B cell (primary cell): ENCODE results near the gene IL1F10. TPM values are rescaled to one million over a fixed set of nuclear protein-coding genes. Genes with fewer than 3 reads are reported as not detected.

ENCODE experiments used
- ATAC-seq: fragments of 200-7000 bp; cut with Tn5 transposase; one replicate; pipeline ENCODE4 v1.10.0; 2021; ENCODE audit warnings: low read depth, mild to moderate bottlenecking, moderate number of reproducible peaks, moderate library complexity
- CTCF ChIA-PET: fragments of 350-600 bp; sonication (Branson Sonifier 250); formaldehyde crosslinking; loops from one replicate; lab custom pipeline; 2021; ENCODE audit warnings: antibody characterized with exemption, inconsistent platforms; lab: Charles Lee
- POLR2A ChIA-PET: fragments of 350-600 bp; sonication (Branson Sonifier 250); formaldehyde crosslinking; loops from one replicate; lab custom pipeline; 2021; ENCODE audit warnings: antibody characterized with exemption; lab: Charles Lee
- DNase-seq: peaks from one replicate; pipeline ENCODE4 v3.0.0; 2013
- H2AFZ ChIP-seq: 2 replicates; pipeline ENCODE4 v1.6.1; 2012; ENCODE audit warnings: mild to moderate bottlenecking, low read depth, low read length; ENCODE audit not compliant: insufficient read depth, poor library complexity, severe bottlenecking
- H3K27ac ChIP-seq, 2 donors: 1 replicate in 1 of 2; 2 replicates in 1 of 2; pipeline ENCODE4 v1.5.1; 2012 to 2013; ENCODE audit warnings: low read length in 2 of 2, mild to moderate bottlenecking in 2 of 2, moderate library complexity in 1 of 2
- H3K27me3 ChIP-seq, 4 experiments: fragments of 200-600 bp in 1 of 4; sonication (generic) in 1 of 4; replicated peaks in 1 of 4; 1 replicate in 2 of 4; 2 replicates in 2 of 4; pipeline versions ENCODE4 v1.6.1 to v1.7.0; 2013 to 2016; ENCODE audit warnings: low read length in 3 of 4, mild to moderate bottlenecking in 2 of 4, mixed read lengths in 1 of 4, moderate library complexity in 1 of 4; ENCODE audit not compliant: insufficient read depth in 4 of 4, control insufficient read depth in 3 of 4; ENCODE audit errors: control extremely low read depth in 1 of 4
- H3K36me3 ChIP-seq, 2 experiments: replicated peaks in 1 of 2; 1 replicate in 1 of 2; 2 replicates in 1 of 2; pipeline versions ENCODE4 v1.6.1 to v1.7.1; 2013; ENCODE audit warnings: low read length in 1 of 2; ENCODE audit not compliant: insufficient read depth in 2 of 2, control insufficient read depth in 1 of 2; ENCODE audit errors: control extremely low read depth in 1 of 2, extremely low read depth in 1 of 2
- H3K4me1 ChIP-seq, 2 donors: fragments of 200-600 bp in 1 of 2; sonication (generic) in 1 of 2; 1 replicate in 1 of 2; 2 replicates in 1 of 2; pipeline versions ENCODE4 v1.5.1 to v1.6.1; 2013 to 2017; ENCODE audit warnings: low read length in 2 of 2; ENCODE audit not compliant: control insufficient read depth in 2 of 2, insufficient read depth in 2 of 2
- H3K4me2 ChIP-seq: replicated peaks from 2 replicates; pipeline ENCODE3; 2012; ENCODE audit warnings: mild to moderate bottlenecking, low read depth, low read length; ENCODE audit not compliant: poor library complexity, severe bottlenecking
- H3K4me3 ChIP-seq, 5 experiments: fragments of 200-600 bp in 1 of 5; sonication (generic) in 1 of 5; 1 replicate in 3 of 5; 2 replicates in 2 of 5; pipeline versions ENCODE4 v1.5.1 to v1.7.0; 2011 to 2016; ENCODE audit warnings: low read length in 4 of 5, mild to moderate bottlenecking in 4 of 5, low read depth in 2 of 5, control low read depth in 1 of 5, moderate library complexity in 1 of 5; ENCODE audit not compliant: insufficient read depth in 1 of 5; ENCODE audit errors: control extremely low read depth in 1 of 5, extremely low read depth in 1 of 5
- H3K79me2 ChIP-seq: fragments of 200-600 bp; sonication (generic); one replicate; pipeline ENCODE4 v1.6.0; 2016; ENCODE audit warnings: low read length; ENCODE audit not compliant: control insufficient read depth, insufficient read depth
- H3K9ac ChIP-seq: fragments of 200-600 bp; sonication (generic); 2 replicates; pipeline ENCODE4 v1.6.1; 2017; ENCODE audit warnings: mild to moderate bottlenecking, low read length, moderate library complexity
- H3K9me3 ChIP-seq, 3 donors: one replicate each; pipeline versions ENCODE4 v1.6.1 to v1.7.1; 2013; ENCODE audit warnings: low read length in 2 of 3; ENCODE audit not compliant: control insufficient read depth in 2 of 3, insufficient read depth in 1 of 3; ENCODE audit errors: control extremely low read depth in 1 of 3
- H4K20me1 ChIP-seq: 2 replicates; pipeline ENCODE4 v1.6.0; 2012; ENCODE audit warnings: mild to moderate bottlenecking, low read length; ENCODE audit not compliant: insufficient read depth, control insufficient read depth, poor library complexity, severe bottlenecking
- H3K27ac Mint-ChIP-seq: one replicate; pipeline ENCODE4 v1.8.0; 2021; ENCODE audit warnings: mixed read lengths
- H3K27me3 Mint-ChIP-seq: one replicate; pipeline ENCODE4 v1.8.0; 2021; ENCODE audit warnings: mixed read lengths
- H3K4me1 Mint-ChIP-seq: one replicate; pipeline ENCODE4 v1.8.0; 2021; ENCODE audit warnings: mixed read lengths
- H3K4me3 Mint-ChIP-seq: one replicate; pipeline ENCODE4 v1.8.0; 2021; ENCODE audit warnings: mixed read lengths
- H3K9me3 Mint-ChIP-seq: one replicate; pipeline ENCODE4 v1.8.0; 2022; ENCODE audit warnings: mixed read lengths; ENCODE audit not compliant: insufficient read depth
- EZH2 ChIP-seq: IDR thresholded peaks from 2 replicates; pipeline ENCODE4 v1.6.1; 2012; ENCODE audit warnings: borderline replicate concordance, low read depth, mild to moderate bottlenecking, moderate library complexity, low read length; ENCODE audit not compliant: insufficient read depth, poor library complexity, severe bottlenecking
- WGBS: methylation state at CpG from one replicate; pipeline ENCODE4 v1.1.5; 2013; ENCODE audit warnings: missing lambda C conversion rate; ENCODE audit not compliant: insufficient coverage; 5-methylcytosine and 5-hydroxymethylcytosine counted together
- intact Hi-C: fragments of 100-400 bp; cut with micrococcal nuclease; formaldehyde crosslinking; loops from one replicate; pipeline ENCODE4 v1.10.0; 2022
- polyA plus RNA-seq: library from polyadenylated mRNA; depleted of rRNA; stranded (reverse); fragments of >200 nt; gene quantifications from 2 replicates; pipeline ENCODE4 v1.2.3, GENCODE V29; 2012
- total RNA-seq, 2 donors: library from RNA; stranded (reverse); fragments of 120-200 nt in 1 of 2; gene quantifications; 1 replicate in 1 of 2; 2 replicates in 1 of 2; pipeline versions ENCODE4 v1.2.3 to v1.2.4, GENCODE V29; 2013 to 2022
- TF ChIP-seq, protein P1 (sequence below): fragments of 200-600 bp; IDR thresholded peaks from one replicate; pipeline ENCODE4 v1.8.0; 2022; ENCODE audit warnings: antibody characterized with exemption, mild to moderate bottlenecking

Gene IL1F10
- total and polyA plus RNA-seq, 2 donors (not counting 1 experiment from before 2014, with no cell fraction given): not detected

DNA sequence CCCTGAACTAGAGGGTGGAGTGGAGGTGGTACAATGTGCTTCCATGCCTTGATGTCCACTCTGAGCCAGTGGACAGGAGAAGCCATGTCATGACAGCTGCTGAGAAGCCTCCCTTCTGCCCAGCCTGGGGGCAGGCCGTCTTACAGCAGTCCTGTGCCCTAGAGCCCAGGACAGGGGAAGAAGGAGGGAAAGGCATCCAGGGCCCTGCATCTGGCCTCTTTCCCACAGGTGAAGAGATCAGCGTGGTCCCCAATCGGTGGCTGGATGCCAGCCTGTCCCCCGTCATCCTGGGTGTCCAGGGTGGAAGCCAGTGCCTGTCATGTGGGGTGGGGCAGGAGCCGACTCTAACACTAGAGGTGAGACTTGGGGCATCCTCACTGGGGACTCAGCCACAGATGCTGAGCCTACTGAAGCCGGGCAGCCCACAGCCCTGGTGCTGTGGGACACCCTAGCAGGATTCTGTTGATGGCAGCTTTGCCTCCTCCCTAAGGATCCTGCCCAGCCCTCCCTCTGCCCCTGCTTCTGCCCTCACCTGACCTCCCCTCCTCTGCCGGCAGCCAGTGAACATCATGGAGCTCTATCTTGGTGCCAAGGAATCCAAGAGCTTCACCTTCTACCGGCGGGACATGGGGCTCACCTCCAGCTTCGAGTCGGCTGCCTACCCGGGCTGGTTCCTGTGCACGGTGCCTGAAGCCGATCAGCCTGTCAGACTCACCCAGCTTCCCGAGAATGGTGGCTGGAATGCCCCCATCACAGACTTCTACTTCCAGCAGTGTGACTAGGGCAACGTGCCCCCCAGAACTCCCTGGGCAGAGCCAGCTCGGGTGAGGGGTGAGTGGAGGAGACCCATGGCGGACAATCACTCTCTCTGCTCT is 5.6 kb upstream of the IL1F10 start:
- Mint-ChIP-seq H3K9me3 (no peaks in the 10 kb centered on the region), H3K27me3 (peaks cover 33% of the 10 kb centered on the region), H3K4me1 (no peaks in the 10 kb centered on the region), H3K4me3 (no peak overlapping the region), H3K27ac (no peak overlapping the region)
- Histone ChIP-seq H3K9me3 (peaks cover 0 to 6% (median 2%) of the 10 kb centered on the region in 3 donors), H3K4me1 (no peaks in the 10 kb centered on the region), H3K27ac (no peak overlapping the region), H3K4me3 (no peak overlapping the region), H2AFZ (no peak overlapping the region), H3K36me3 (no peaks in the 10 kb centered on the region), H3K9ac (no peak overlapping the region), H3K4me2 (no peak overlapping the region), H3K27me3 (peaks cover 0 to 6% (median 0%) of the 10 kb centered on the region in 4 experiments), H3K79me2 (no peaks in the 10 kb centered on the region), H4K20me1 (no peaks in the 10 kb centered on the region)
- POLR2A ChIA-PET: no interaction called here
- WGBS: 93% methylated on average over 17 of the region's 18 CpGs
- CTCF ChIA-PET: no interaction called here
- intact Hi-C loops: no loop called here
- TF ChIP-seq, protein P1, sequence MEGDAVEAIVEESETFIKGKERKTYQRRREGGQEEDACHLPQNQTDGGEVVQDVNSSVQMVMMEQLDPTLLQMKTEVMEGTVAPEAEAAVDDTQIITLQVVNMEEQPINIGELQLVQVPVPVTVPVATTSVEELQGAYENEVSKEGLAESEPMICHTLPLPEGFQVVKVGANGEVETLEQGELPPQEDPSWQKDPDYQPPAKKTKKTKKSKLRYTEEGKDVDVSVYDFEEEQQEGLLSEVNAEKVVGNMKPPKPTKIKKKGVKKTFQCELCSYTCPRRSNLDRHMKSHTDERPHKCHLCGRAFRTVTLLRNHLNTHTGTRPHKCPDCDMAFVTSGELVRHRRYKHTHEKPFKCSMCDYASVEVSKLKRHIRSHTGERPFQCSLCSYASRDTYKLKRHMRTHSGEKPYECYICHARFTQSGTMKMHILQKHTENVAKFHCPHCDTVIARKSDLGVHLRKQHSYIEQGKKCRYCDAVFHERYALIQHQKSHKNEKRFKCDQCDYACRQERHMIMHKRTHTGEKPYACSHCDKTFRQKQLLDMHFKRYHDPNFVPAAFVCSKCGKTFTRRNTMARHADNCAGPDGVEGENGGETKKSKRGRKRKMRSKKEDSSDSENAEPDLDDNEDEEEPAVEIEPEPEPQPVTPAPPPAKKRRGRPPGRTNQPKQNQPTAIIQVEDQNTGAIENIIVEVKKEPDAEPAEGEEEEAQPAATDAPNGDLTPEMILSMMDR: no peak
- no peak for TF ChIP-seq EZH2
- no peak for ATAC-seq
- DNase-seq: no peak

GRCh38 chr2:113064281-113064680 is 3.5 kb upstream of the IL1F10 start:
- Mint-ChIP-seq H3K4me3 (no peak overlapping the region), H3K27me3 (peaks cover 31% of the 10 kb centered on the region), H3K4me1 (no peaks in the 10 kb centered on the region), H3K9me3 (no peaks in the 10 kb centered on the region), H3K27ac (no peak overlapping the region)
- H3K27ac ChIP-seq: no peak overlapping the region
- POLR2A ChIA-PET: no interaction called here
- H3K36me3 ChIP-seq: no peaks in the 10 kb centered on the region
- peaks cover 0 to 6% (median 0%) of the 10 kb centered on the region in 4 experiments for H3K27me3 ChIP-seq
- H3K4me1 ChIP-seq: no peaks in the 10 kb centered on the region
- no peak overlapping the region for H3K4me3 ChIP-seq
- 92% methylated on average over 2 of the region's 5 CpGs for WGBS
- ATAC-seq (no peak), DNase-seq (no peak)
- H4K20me1 ChIP-seq: no peaks in the 10 kb centered on the region
- peaks cover 0 to 6% (median 2%) of the 10 kb centered on the region in 3 donors for H3K9me3 ChIP-seq
- TF ChIP-seq, protein P1: no peak
- no peak for TF ChIP-seq EZH2
- H3K4me2 ChIP-seq: no peak overlapping the region
- H2AFZ ChIP-seq: no peak overlapping the region
- H3K79me2 ChIP-seq: no peaks in the 10 kb centered on the region
- H3K9ac ChIP-seq: no peak overlapping the region
- CTCF ChIA-PET: no interaction called here
- intact Hi-C loops: no loop called here
